Measurements from ENCODE around the gene DENND4C. TPM values are rescaled to one million over a fixed set of nuclear protein-coding genes. Genes with fewer than 3 reads are reported as not detected.

DENND4C gene
- total RNA-seq, 1 donor from 2014 or later, result 105 TPM

DNA sequence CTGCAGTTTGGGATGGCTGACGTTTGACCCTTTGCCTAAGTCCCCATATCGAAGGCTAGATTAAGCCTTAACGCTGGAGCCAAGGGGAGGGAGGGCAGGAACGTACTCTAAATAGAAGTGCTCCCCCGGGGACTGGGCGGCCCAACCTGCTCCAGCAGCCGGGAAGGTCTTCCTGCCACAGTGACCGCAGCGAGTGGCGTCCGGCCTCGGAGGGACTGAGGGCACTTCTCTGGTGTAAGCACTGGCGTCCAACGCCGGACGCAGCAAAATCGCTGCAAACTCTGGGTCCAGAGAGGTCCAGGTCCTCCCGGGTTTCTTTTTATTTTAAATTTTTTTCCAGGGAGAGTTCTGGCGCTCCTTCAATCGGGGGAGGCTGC lies 177.8 kb downstream of the DENND4C start:
- Histone ChIP-seq H3K9me3 (no peaks in the 10 kb centered on the region), H3K27ac (peak overlapping the region; percentile 77), H3K4me1 (peaks cover 14% of the 10 kb centered on the region), H3K27me3 (no peaks in the 10 kb centered on the region), H3K4me3 (peak overlapping the region; percentile 94), H3K36me3 (no peaks in the 10 kb centered on the region)
- DNase-seq (no peak), ATAC-seq (peak; percentile 39)
- TF ChIP-seq, protein P1, sequence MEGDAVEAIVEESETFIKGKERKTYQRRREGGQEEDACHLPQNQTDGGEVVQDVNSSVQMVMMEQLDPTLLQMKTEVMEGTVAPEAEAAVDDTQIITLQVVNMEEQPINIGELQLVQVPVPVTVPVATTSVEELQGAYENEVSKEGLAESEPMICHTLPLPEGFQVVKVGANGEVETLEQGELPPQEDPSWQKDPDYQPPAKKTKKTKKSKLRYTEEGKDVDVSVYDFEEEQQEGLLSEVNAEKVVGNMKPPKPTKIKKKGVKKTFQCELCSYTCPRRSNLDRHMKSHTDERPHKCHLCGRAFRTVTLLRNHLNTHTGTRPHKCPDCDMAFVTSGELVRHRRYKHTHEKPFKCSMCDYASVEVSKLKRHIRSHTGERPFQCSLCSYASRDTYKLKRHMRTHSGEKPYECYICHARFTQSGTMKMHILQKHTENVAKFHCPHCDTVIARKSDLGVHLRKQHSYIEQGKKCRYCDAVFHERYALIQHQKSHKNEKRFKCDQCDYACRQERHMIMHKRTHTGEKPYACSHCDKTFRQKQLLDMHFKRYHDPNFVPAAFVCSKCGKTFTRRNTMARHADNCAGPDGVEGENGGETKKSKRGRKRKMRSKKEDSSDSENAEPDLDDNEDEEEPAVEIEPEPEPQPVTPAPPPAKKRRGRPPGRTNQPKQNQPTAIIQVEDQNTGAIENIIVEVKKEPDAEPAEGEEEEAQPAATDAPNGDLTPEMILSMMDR (IDR thresholded peaks at IDR 0.05), result no peak
- intact Hi-C loops (cut with DNase I), result no loop called here

DNA sequence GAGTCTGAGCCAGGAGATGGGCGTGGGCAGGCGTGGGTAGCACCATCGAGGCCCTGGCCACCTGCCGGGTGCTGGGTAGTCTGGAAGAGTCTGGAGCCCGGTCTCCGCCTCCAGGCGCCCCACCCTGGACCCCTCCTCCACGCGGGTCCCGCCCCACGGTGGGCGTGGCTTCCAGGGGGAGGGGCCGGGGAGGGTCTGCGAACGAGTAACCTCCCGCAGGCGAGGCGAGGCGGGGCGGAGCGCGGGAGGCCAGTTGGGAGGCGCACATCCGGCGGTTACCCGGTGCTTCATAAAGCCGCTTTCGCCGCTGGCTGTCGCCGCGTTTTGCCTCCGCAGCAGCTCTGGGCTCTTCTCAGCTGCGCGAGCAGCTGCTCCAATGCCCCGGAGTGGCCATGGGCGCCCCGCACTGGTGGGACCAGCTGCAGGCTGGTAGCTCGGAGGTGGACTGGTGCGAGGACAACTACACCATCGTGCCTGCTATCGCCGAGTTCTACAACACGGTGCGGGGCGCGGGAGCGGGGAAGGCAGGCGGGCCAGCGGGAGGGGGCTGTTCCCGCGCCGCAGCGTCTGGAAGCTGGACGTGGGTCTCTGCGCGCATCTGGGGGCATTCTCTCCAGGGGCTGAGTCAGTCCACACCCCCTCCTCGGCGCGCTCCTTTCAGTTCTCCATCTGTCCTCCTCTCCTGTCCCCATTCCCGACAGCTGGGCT lies 178.4 kb downstream of the DENND4C start, which contains the start of gene ACER2:
TSS of gene ACER2 (plus strand) at position 317 of the 708 bp plus-strand sequence. CDS start at position 393, 76 bp downstream.
- TF ChIP-seq, protein P1 (IDR thresholded peaks at IDR 0.05), result no peak
- DNase-seq, result peak; percentile 97
- peaks cover 14% of the 10 kb centered on the region for H3K4me1 ChIP-seq
- peak within 1 kb of the TSS; percentile 94 for H3K4me3 ChIP-seq
- H3K36me3 ChIP-seq, result no peaks in the 10 kb centered on the region
- H3K27me3 ChIP-seq, result no peaks in the 10 kb centered on the region
- peak; percentile 99 for ATAC-seq
- no peaks in the 10 kb centered on the region for H3K9me3 ChIP-seq
- peak within 1 kb of the TSS; percentile 77 for H3K27ac ChIP-seq
- intact Hi-C loops (cut with DNase I), result no loop called here

DNA sequence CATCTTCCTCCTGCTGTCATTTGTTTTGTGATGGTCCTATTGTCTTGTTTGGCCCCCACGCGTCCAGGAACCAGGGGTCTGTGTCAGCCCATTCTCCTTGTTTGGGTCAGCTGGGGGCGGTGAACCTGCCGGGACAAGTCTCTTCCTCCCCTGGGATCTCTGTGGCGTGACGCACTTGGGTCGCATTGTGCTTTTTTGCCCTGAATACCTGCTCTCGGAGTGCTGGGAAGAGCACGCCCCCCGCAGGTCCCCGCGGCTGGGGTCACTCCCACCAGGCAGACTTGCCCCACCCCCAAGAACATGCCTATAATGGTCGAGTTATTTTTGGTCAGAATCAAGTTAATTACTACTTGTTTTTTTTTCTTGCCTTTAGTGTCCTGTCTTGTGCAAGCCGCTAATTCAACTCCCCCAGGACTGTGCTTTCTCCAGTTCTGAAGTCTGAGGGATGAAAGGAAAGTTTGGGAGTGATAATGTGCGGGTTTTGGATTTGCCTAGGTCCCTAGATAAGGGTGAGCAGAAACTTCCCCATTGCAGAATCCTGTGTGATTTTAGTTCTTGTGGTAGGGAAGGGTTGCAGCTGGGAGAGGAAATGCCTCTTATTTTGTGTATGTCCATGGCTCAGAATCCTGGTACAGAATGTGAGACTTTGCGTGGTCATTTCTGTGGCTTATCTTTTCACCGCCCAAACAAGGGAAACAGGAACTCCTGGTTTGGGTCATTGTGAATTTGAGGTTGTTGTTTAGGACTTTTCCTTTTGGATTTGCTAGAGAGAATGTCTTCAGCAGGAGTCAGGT lies 179.1 kb downstream of the DENND4C start:
- Histone ChIP-seq H3K4me3 (peak overlapping the region; percentile 94), H3K27me3 (no peaks in the 10 kb centered on the region), H3K36me3 (no peaks in the 10 kb centered on the region), H3K4me1 (peaks cover 14% of the 10 kb centered on the region), H3K27ac (peak overlapping the region; percentile 77), H3K9me3 (no peaks in the 10 kb centered on the region)
- ATAC-seq (peak; percentile 6), DNase-seq (peak; percentile 68)
- intact Hi-C loops (cut with DNase I), result no loop called here
- TF ChIP-seq, protein P1 (IDR thresholded peaks at IDR 0.05), result no peak

GRCh38 chr9:19410195-19410503 lies 179.7 kb downstream of the DENND4C start:
- Histone ChIP-seq H3K27me3 (no peaks in the 10 kb centered on the region), H3K4me1 (peaks cover 14% of the 10 kb centered on the region), H3K4me3 (peak overlapping the region; percentile 94), H3K36me3 (no peaks in the 10 kb centered on the region), H3K27ac (no peak overlapping the region), H3K9me3 (no peaks in the 10 kb centered on the region)
- DNase-seq (no peak), ATAC-seq (no peak)
- TF ChIP-seq, protein P1 (IDR thresholded peaks at IDR 0.05), result no peak
- intact Hi-C loops (cut with DNase I), result no loop called here

DNA sequence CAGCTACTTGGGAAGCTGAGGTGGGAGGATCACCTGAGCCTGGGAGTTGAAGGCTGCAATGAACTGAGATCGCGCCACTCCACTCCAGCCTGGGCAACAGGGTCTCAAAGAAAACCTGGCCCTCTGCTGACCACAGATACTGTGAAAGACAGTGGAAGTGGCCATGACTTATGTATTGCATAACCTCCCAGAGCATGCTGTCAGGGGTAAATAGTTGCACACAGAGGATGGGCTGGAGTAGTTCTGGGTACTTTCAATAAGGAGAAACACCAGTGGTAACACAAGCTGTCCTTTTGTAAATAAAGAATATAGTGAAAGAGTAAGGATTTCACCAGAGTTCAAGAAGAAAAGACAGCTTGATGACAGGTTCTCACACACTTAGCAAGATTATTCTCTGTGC lies 180.1 kb downstream of the DENND4C start:
- Histone ChIP-seq H3K27ac (no peak overlapping the region), H3K27me3 (no peaks in the 10 kb centered on the region), H3K4me3 (no peak overlapping the region), H3K4me1 (peaks cover 14% of the 10 kb centered on the region), H3K36me3 (no peaks in the 10 kb centered on the region), H3K9me3 (no peaks in the 10 kb centered on the region)
- ATAC-seq, result no peak
- intact Hi-C loops (cut with DNase I), result no loop called here
- TF ChIP-seq, protein P1 (IDR thresholded peaks at IDR 0.05), result no peak
- DNase-seq, result no peak
